Fibroblast of mammary gland (primary cell): ENCODE measurements around the gene DIPK1C.

Source experiments
- DNase-seq: peaks from one replicate; pipeline ENCODE4 v3.0.0-alpha.2; 2010; ENCODE audit warnings: low read depth
- H3K4me3 ChIP-seq: 2 replicates; pipeline ENCODE4 v1.5.1; 2011; ENCODE audit warnings: low read depth, mild to moderate bottlenecking, low read length, moderate library complexity; ENCODE audit not compliant: control insufficient read depth
- CTCF ChIP-seq: conservative IDR thresholded peaks from 2 replicates; pipeline ENCODE4 v1.5.1; 2011; ENCODE audit warnings: low read depth, low read length, inconsistent platforms; ENCODE audit not compliant: control insufficient read depth, insufficient read depth

Gene DIPK1C

GRCh38 chr18:74389991-74390390, 67.1 kb downstream of the DIPK1C start:
- H3K4me3 ChIP-seq, result no peak overlapping the region

GRCh38 chr18:74389171-74389927, 67.8 kb downstream of the DIPK1C start:
- H3K4me3 ChIP-seq, result no peak overlapping the region
- TF ChIP-seq CTCF, result no peak
- no peak for DNase-seq

More at GRCh38 chr18:74389991-74390390, 67.1 kb downstream of the DIPK1C start:
- no peak for TF ChIP-seq CTCF
- DNase-seq, result no peak

- no peak for TF ChIP-seq CTCF
- DNase-seq, result no peak
- no peak overlapping the region for H3K4me3 ChIP-seq
Observed at GRCh38 chr18:74388227-74388626, 68.9 kb downstream of the DIPK1C start.

- no peak for TF ChIP-seq CTCF
- DNase-seq, result peak; percentile 42
- no peak overlapping the region for H3K4me3 ChIP-seq
Observed at GRCh38 chr18:74387383-74387782, 69.7 kb downstream of the DIPK1C start.
